Right cardiac atrium (tissue), 5 donors: ENCODE results near the gene C1orf115. TPM values are rescaled to one million over a fixed set of nuclear protein-coding genes. Genes with fewer than 3 reads are reported as not detected.

Experiments
- ATAC-seq, 2 donors: fragments of 200-7000 bp; cut with Tn5 transposase; one replicate each; pipeline versions ENCODE4 v1.8.0 to v1.9.1; 2020; ENCODE audit warnings: moderate library complexity in 2 of 2, mild to moderate bottlenecking in 1 of 2
- DNase-seq, 3 donors: peaks; one replicate each; pipeline ENCODE4 v3.0.0-alpha.2; 2020
- H3K27ac ChIP-seq: one replicate; pipeline ENCODE4 v1.5.1; 2013; ENCODE audit warnings: mild to moderate bottlenecking, low read length, control low read depth, moderate library complexity
- H3K27me3 ChIP-seq: one replicate; pipeline ENCODE4 v1.6.1; 2013; ENCODE audit not compliant: control insufficient read depth, insufficient read depth
- H3K4me1 ChIP-seq: one replicate; pipeline ENCODE4 v1.6.1; 2013; ENCODE audit warnings: low read length; ENCODE audit not compliant: control insufficient read depth, insufficient read depth
- H3K4me3 ChIP-seq: one replicate; pipeline ENCODE4 v1.5.1; 2013; ENCODE audit warnings: low read length, control low read depth
- H3K9me3 ChIP-seq: one replicate; pipeline ENCODE4 v1.6.1; 2013; ENCODE audit warnings: low read length; ENCODE audit not compliant: control insufficient read depth
- whole genome bisulfite sequencing: extraction: QIAGEN DNeasy Blood & Tissue Kit; methylation state at CpG from one replicate; pipeline ENCODE4 v1.1.7; 2013; 5-methylcytosine and 5-hydroxymethylcytosine counted together
- intact Hi-C, 4 donors: fragments of 100-400 bp; cut with DNase I; formaldehyde crosslinking; loops; one replicate each; pipeline versions ENCODE4 v1.11.0 to v1.14.0; 2022 to 2023
- polyA plus RNA-seq: library from polyadenylated mRNA; stranded (reverse); fragments of 200-250 nt; gene quantifications from one replicate; pipeline ENCODE4 v1.2.3, GENCODE V29; 2013
- total RNA-seq, 4 donors: library from RNA; stranded (reverse); fragmentation: NEBNext Ultra II Directional; extraction: Animal tissue kit (Norgen Biotek cat#: 25700); gene quantifications; one replicate each; pipeline ENCODE4 v1.2.1, GENCODE V29; 2021
- donor health status: healthy with polysubstance abuse.
- donor health status: DM: no; HTN: yes; CAD: no.
- donor health status: DM: no; HTN: no; CAD: no.
- donor health status: DM: no; HTN: yes; CAD: no; lungs with severe emphysema.
- donor health status: DM: yes; HTN: yes; CAD: no.

The C1orf115 gene
- total and polyA plus RNA-seq, 5 donors = 10.3 to 16.1 (median 13.3) TPM

GRCh38 chr1:220746851-220747250 is 56.7 kb downstream of the C1orf115 start:
- H3K4me3 ChIP-seq = no peak overlapping the region
- intact Hi-C loops = no loop called here
- no peak overlapping the region for H3K27ac ChIP-seq
- ATAC-seq (no peak), DNase-seq (no peak)
- H3K9me3 ChIP-seq = no peaks in the 10 kb centered on the region
- peaks cover 9% of the 10 kb centered on the region for H3K4me1 ChIP-seq
- 81% methylated on average over 3 of the region's 3 CpGs for WGBS
- H3K27me3 ChIP-seq = no peaks in the 10 kb centered on the region

DNA sequence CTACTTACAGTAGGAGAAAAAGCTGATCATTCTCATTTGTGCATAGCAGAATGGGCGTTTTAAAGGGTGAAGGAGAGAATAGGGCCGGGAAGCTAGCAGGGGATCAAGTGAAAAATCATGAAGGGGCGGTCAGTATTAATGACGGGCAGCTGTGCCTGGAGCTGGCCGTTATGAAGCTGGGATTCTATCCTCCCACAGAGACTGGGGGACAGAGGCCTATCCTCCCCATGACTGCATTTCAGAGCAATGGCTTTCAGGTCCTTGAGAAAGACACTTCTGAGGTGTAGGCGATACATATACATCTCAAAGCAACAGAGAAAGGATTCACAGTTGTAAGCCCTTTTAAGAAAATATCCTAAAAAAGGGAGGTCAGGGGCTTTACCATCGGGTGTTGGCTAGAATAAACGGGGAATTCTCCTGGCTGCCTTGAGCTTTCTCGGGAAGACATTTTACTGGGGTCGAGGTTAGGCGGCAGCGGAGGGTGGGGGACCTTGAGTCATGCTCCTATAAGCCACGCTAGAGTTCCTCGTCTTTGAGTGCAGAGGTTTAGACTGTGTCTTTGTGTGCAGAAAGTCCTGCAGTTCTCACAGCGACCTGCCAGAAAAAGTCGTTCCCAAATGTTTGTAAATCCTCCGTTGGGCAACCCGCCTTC is 57.4 kb downstream of the C1orf115 start:
- Histone ChIP-seq H3K9me3 (no peaks in the 10 kb centered on the region), H3K4me3 (peak overlapping the region; percentile 79), H3K4me1 (peaks cover 14% of the 10 kb centered on the region), H3K27ac (peak overlapping the region; percentile 92), H3K27me3 (no peaks in the 10 kb centered on the region)
- WGBS = 16% methylated on average over 18 of the region's 18 CpGs
- intact Hi-C loops = no loop called here
- no peak for DNase-seq
- ATAC-seq = peak; percentile 15 to 51

- Histone ChIP-seq H3K4me1 (peaks cover 16% of the 10 kb centered on the region), H3K9me3 (no peaks in the 10 kb centered on the region), H3K4me3 (peak within 1 kb of the TSS; percentile 79), H3K27ac (peak within 1 kb of the TSS; percentile 92), H3K27me3 (no peaks in the 10 kb centered on the region)
- DNase-seq = peak; percentile 88 to 94 (median 92)
- WGBS = under 1% methylated on average over 77 of the region's 77 CpGs
- peak; percentile 98 for ATAC-seq
- intact Hi-C loops = no loop called here
These were observed 58.1 kb downstream of the C1orf115 start, which contains the start of gene MTARC2 for GRCh38 chr1:220748089-220748934. TSS of gene MTARC2 (plus strand) at chr1:220748322. CDS start at chr1:220748532, 210 bp downstream.

Other genes with a start within 250 kb of the C1orf115 start
- 10 to 100 TPM; 18.6 to 25.1 (median 19.5) TPM for gene MARK1, start 162.2 kb upstream of the C1orf115 start, total RNA-seq
- gene MARK1, start 162.2 kb upstream of the C1orf115 start, polyA plus RNA-seq = 10.1 TPM
- 10 to 100 TPM; 25.9 to 33.0 (median 31.5) TPM for gene MTARC2, start 58.0 kb downstream of the C1orf115 start, total RNA-seq
- 26.3 TPM for gene MTARC2, start 58.0 kb downstream of the C1orf115 start, polyA plus RNA-seq
- 10 to 100 TPM in 1 of 4 donors, 1 to 10 TPM in 3; 3.2 to 10.9 (median 3.5) TPM for gene MTARC1, start 96.5 kb downstream of the C1orf115 start, total RNA-seq
- gene MTARC1, start 96.5 kb downstream of the C1orf115 start, polyA plus RNA-seq = 13.4 TPM
- 1 to 10 TPM; 4.1 to 9.4 (median 6.9) TPM for gene HLX, start 189.1 kb downstream of the C1orf115 start, total RNA-seq
- gene HLX, start 189.1 kb downstream of the C1orf115 start, polyA plus RNA-seq = 9.7 TPM